Stimulated activated CD4-positive, alpha-beta T cell treated with anti-CD3 and anti-CD28 coated beads, Interleukin-1b, Interleukin-23, amount 100 ng/mL, for 4 hours (primary cell): Measurements from ENCODE around the gene TMPRSS4.

Experiments used
- DNase-seq, 2 donors: peaks; one replicate each; pipeline ENCODE4 v3.0.0-alpha.2; 2020; ENCODE audit warnings: low read depth in 2 of 2

The TMPRSS4 gene

DNA sequence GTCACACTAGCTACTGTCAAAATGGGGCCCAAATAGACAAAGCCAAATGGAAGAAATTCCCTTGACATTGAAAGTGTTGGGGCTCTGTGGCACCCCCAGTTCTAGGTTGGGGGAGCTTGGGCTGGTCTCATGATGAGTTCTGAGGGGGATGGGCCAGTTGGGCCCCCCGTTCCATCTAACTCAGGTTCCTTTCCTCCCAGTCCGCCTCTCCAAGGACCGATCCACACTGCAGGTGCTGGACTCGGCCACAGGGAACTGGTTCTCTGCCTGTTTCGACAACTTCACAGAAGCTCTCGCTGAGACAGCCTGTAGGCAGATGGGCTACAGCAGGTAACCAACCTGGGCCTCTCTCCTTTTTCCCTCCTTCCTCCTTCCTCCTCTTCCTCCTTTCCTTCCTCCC lies 27.6 kb downstream of the TMPRSS4 start:
- DNase-seq: no peak

- DNase-seq: no peak
These were observed 28.9 kb downstream of the TMPRSS4 start for GRCh38 chr11:118105657-118106305.

DNA sequence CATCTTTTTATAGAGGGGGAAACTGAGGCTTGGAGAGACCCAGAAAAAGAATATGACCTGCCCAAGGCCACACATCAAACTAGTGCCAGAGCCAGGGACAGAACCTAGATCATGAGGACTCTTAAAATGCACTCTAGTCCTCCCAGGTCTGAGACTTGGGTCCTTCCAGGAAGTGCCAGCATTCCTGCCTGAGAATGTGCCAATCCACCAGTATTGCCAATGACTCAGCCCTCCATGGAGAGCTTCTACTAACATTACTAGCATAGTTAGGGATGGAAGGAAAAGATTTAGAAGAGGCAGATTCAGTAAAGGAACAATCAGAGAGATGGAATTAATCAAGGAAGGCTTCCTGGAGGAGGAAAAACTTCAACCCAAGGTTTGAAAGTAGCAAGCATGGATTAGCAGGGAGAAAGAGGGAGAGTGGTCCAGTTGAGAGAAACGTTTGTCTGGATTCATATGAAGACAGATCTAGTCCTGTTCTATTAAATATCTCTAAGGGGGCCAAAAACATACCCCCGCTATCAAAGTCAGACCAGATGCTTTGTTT lies 30.0 kb downstream of the TMPRSS4 start:
- DNase-seq: no peak

- DNase-seq: no peak
These were observed 31.6 kb downstream of the TMPRSS4 start for GRCh38 chr11:118108513-118108912.

GRCh38 chr11:118109231-118109630 lies 32.4 kb downstream of the TMPRSS4 start:
- DNase-seq: no peak

- DNase-seq: no peak
These were observed 34.3 kb downstream of the TMPRSS4 start for GRCh38 chr11:118111019-118111743.

- DNase-seq: no peak
These were observed 34.8 kb downstream of the TMPRSS4 start for GRCh38 chr11:118111744-118112035.

GRCh38 chr11:118112711-118113430 lies 36.0 kb downstream of the TMPRSS4 start:
- no peak for DNase-seq

DNA sequence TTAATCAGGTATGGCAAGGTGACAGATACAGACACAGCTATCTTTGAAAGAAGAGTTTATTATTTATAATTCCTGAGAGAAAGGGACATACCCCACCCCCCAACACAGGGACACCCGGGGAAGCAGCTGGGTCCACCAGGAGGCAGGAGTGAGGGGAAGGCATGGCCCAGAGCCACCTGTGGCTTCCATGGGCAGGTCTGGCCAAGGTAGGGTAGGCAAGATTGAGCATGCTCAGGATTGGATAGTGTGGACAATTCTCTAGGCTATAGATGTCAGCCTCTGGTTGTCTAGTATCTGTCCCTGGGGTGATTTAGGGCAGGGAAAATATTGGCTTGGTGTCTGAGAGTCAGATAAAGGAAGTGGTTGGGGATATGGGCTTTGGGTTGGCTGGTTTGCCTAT lies 37.4 kb downstream of the TMPRSS4 start:
- no peak for DNase-seq

- no peak for DNase-seq
These were observed 38.2 kb downstream of the TMPRSS4 start for GRCh38 chr11:118115048-118115447.

- no peak for DNase-seq
These were observed 41.1 kb downstream of the TMPRSS4 start for GRCh38 chr11:118117790-118118601.

- no peak for DNase-seq
These were observed 43.9 kb downstream of the TMPRSS4 start for GRCh38 chr11:118120793-118121192.

DNA sequence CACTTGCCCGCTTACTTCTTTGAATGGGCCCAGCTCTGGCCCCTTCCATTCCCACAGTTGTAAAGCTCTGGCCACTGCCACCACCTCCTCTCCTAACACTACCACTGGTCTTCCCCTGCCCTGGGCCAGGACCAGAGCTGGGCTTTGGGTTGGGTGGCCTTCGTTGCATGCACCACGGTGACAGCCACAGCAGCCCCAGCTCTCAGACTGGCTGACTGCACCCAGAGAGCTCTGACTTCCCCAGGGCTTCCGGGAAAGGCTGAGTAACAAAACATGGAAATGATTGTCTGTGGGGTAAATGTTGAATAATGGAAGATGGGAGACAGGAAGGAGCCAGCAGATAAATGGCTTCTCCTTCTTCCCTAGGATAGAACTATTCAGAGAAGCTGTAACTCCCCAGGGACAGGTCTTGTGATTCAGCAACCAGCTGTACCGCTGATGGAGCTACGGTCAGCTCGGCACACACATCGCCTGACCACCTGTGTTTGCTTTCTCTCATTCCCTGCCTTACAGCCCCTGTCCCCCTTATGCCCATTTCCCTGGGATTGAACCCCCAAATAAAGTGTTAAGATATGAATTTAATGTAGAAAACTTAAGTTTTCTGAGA lies 48.2 kb downstream of the TMPRSS4 start:
- no peak for DNase-seq

GRCh38 chr11:118126082-118126838 lies 49.4 kb downstream of the TMPRSS4 start:
- DNase-seq: no peak

DNA sequence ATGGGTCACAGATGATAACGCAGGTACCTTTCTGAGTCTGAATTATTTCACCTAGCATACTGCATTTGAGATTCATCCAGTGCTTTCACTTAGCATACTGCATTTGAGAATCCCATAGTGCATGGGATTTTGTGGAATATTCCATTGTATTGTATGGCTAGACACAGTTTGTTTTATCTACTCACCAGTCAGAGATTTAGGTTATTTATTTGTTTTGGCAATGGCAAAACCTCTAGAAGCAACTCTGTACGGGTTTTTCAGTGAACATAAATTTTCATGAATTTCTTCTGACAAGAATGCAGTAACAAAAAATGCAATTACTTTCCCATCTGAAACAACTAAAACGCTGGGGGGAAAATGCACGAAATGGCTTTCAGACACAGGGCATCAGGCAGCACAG lies 51.4 kb downstream of the TMPRSS4 start:
- no peak for DNase-seq

- no peak for DNase-seq
These were observed 52.0 kb downstream of the TMPRSS4 start for GRCh38 chr11:118128721-118129470.

GRCh38 chr11:118129471-118130172 lies 52.7 kb downstream of the TMPRSS4 start:
- DNase-seq: no peak

DNA sequence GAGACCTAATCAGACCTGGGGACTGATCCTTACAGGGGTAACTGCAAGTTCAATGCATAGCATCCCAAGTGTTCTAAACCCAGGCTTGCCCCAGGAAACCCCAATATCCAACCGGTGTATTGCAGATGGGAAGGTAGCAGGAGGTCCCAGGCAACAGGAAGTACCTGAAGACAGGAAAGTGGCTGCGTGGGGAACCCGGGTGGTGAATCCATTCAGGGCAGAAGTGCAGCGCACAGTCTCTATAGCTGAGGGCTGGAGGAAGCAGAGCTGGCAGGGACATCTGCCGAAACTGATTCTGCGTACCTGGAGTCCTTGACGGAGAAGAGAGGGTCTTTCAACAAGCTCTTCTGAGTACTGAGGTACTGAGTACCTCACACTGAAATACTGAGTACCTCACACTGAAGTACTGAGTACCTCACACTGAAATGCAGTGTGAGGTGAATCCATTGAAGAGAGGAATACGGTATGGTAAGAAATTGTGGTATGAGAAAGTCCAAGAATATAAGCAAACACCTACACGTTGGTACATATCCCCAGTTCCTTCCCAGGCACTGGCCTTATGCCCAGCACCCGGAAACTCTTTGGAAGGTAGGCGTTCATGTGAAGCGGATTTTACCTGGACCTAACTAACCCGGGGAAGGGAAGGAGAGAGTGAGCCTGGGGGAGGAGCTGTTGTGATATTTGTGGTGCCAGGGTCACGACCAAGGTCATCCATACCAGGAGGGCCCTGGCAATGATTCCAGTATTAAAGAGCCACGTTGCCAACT lies 55.7 kb downstream of the TMPRSS4 start:
- no peak for DNase-seq

- no peak for DNase-seq
These were observed 56.9 kb downstream of the TMPRSS4 start for GRCh38 chr11:118133816-118134215.
